Testis (tissue), 3 donors: ENCODE data around the gene CCNL2. TPM values are rescaled to one million over a fixed set of nuclear protein-coding genes. Genes with fewer than 3 reads are reported as not detected.

Source experiments
- DNase-seq: peaks from one replicate; pipeline ENCODE4 v3.0.0-alpha.2; 2019
- H3K27ac ChIP-seq, 2 donors: fragments of 200-600 bp; sonication (generic); one replicate each; pipeline ENCODE4 v1.5.1; 2019
- H3K27me3 ChIP-seq: fragments of 200-600 bp; sonication (generic); one replicate; pipeline ENCODE4 v1.5.1; 2019
- H3K36me3 ChIP-seq: fragments of 200-600 bp; sonication (generic); one replicate; pipeline ENCODE4 v1.5.1; 2017; ENCODE audit warnings: low read depth; ENCODE audit errors: missing control alignments
- H3K4me1 ChIP-seq: fragments of 200-600 bp; sonication (generic); one replicate; pipeline ENCODE4 v1.5.1; 2019
- H3K4me3 ChIP-seq, 2 donors: fragments of 200-600 bp; sonication (generic); one replicate each; pipeline ENCODE4 v1.5.1; 2017 to 2019
- H3K9me3 ChIP-seq: fragments of 200-600 bp; sonication (generic); one replicate; pipeline ENCODE4 v1.5.1; 2017
- POLR2A ChIP-seq: fragments of 450-650 bp; IDR thresholded peaks from one replicate; pipeline ENCODE4 v1.6.1; 2017; ENCODE audit warnings: antibody characterized with exemption, mild to moderate bottlenecking, moderate library complexity
- WGBS, 2 donors: methylation state at CpG; one replicate each; pipeline ENCODE4 v1.1.5; 2018; 5-methylcytosine and 5-hydroxymethylcytosine counted together
- intact Hi-C: fragments of 100-400 bp; cut with DNase I; formaldehyde crosslinking; loops from one replicate; pipeline ENCODE4 v1.15.1; 2023; ENCODE audit warnings: low total_unique reads
- polyA plus RNA-seq: library from polyadenylated mRNA; stranded (reverse); fragments of 350-450 nt; fragmentation: Illumina TruSeq; extraction: RNeasy Lipid Tissue Mini Kit (QIAGEN cat#74804); gene quantifications from one replicate; pipeline ENCODE4 v1.2.3, GENCODE V29; 2014; ENCODE audit warnings: low read depth, low replicate concordance; ENCODE audit not compliant: insufficient read depth
- total RNA-seq, 2 donors: library from RNA; depleted of rRNA; stranded (reverse); fragments of >200 nt; gene quantifications; one replicate each; pipeline ENCODE4 v1.2.3, GENCODE V29; 2016
- TF ChIP-seq, protein P1 (sequence below), 3 experiments: fragments of 450-650 bp in 2 of 3; fragments of 200-600 bp in 1 of 3; sonication (generic) in 1 of 3; IDR thresholded peaks; one replicate each; pipeline ENCODE4 v1.5.1; 2016 to 2019; ENCODE audit warnings: antibody characterized with exemption in 3 of 3, mild to moderate bottlenecking in 2 of 3, moderate library complexity in 1 of 3

Gene CCNL2
- total and polyA plus RNA-seq, 3 donors from 2014 or later = 90.9 to 209 (median 204) TPM

DNA sequence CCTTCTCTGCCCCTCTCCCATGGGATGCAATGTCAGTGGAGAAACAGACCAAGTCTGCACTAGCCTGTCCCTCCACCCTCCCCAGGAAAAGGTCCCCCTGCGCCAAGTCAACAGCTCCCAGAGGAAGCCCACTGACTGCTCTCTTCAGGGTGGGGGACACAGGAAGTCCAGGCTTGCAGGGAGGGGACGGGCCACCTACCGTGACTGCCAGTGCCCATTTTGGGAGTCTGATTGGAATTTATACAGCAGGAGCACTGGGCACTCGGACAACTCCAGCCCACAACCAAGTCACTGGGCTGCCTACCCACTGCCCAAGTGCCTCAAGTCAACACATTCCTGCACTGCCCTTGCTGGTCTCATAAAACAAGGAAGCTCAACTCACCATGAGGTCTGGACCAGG is 6.1 kb downstream of the CCNL2 start:
- TF ChIP-seq, protein P1, sequence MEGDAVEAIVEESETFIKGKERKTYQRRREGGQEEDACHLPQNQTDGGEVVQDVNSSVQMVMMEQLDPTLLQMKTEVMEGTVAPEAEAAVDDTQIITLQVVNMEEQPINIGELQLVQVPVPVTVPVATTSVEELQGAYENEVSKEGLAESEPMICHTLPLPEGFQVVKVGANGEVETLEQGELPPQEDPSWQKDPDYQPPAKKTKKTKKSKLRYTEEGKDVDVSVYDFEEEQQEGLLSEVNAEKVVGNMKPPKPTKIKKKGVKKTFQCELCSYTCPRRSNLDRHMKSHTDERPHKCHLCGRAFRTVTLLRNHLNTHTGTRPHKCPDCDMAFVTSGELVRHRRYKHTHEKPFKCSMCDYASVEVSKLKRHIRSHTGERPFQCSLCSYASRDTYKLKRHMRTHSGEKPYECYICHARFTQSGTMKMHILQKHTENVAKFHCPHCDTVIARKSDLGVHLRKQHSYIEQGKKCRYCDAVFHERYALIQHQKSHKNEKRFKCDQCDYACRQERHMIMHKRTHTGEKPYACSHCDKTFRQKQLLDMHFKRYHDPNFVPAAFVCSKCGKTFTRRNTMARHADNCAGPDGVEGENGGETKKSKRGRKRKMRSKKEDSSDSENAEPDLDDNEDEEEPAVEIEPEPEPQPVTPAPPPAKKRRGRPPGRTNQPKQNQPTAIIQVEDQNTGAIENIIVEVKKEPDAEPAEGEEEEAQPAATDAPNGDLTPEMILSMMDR (IDR thresholded peaks at IDR 0.05) = no peak
- TF ChIP-seq POLR2A = no peak
- Histone ChIP-seq H3K9me3 (no peaks in the 10 kb centered on the region), H3K4me3 (no peak overlapping the region), H3K4me1 (peaks cover 7% of the 10 kb centered on the region), H3K27ac (no peak overlapping the region), H3K36me3 (no peaks in the 10 kb centered on the region), H3K27me3 (no peaks in the 10 kb centered on the region)
- no peak for DNase-seq
- intact Hi-C loops = no loop called here
- 79 to 93% methylated on average over 4 of the region's 4 CpGs for WGBS, 2 donors

GRCh38 chr1:1391225-1391624 is 7.9 kb downstream of the CCNL2 start:
- Histone ChIP-seq H3K4me1 (no peaks in the 10 kb centered on the region), H3K4me3 (no peak overlapping the region), H3K27me3 (no peaks in the 10 kb centered on the region), H3K27ac (no peak overlapping the region), H3K9me3 (no peaks in the 10 kb centered on the region), H3K36me3 (no peaks in the 10 kb centered on the region)
- WGBS, 2 donors = 81 to 88% methylated on average over 12 of the region's 12 CpGs
- intact Hi-C loops = no loop called here
- DNase-seq = no peak
- TF ChIP-seq, protein P1 (IDR thresholded peaks at IDR 0.05) = no peak
- TF ChIP-seq POLR2A = no peak

GRCh38 chr1:1390675-1391074 is 8.5 kb downstream of the CCNL2 start:
- WGBS, 2 donors = 85 to 94% methylated on average over 12 of the region's 12 CpGs
- Histone ChIP-seq H3K27me3 (no peaks in the 10 kb centered on the region), H3K4me1 (no peaks in the 10 kb centered on the region), H3K4me3 (no peak overlapping the region), H3K9me3 (no peaks in the 10 kb centered on the region), H3K27ac (no peak overlapping the region), H3K36me3 (no peaks in the 10 kb centered on the region)
- TF ChIP-seq, protein P1 (IDR thresholded peaks at IDR 0.05) = no peak
- no peak for TF ChIP-seq POLR2A
- intact Hi-C loops = no loop called here
- no peak for DNase-seq

DNA sequence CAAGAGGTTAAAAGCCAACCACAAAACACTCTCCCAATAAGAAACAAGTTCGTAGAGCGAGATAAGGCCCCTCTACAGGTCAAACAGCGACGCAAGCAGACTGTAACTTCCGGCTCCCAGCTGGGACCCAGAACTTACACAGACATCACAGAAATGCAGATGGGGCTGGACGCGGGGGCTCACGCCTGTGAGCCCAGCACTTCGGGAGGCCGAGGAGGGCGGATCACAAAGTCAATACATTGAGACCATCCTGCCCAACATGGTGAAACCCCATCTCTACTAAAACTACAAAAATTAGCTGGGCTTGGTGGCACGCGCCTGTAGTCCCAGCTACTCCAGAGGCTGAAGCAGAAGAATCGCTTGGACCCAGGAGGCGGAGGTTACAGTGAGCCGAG is 11.1 kb downstream of the CCNL2 start:
- no peak for DNase-seq
- Histone ChIP-seq H3K36me3 (no peaks in the 10 kb centered on the region), H3K4me1 (no peaks in the 10 kb centered on the region), H3K27me3 (no peaks in the 10 kb centered on the region), H3K27ac (no peak overlapping the region), H3K4me3 (no peak overlapping the region), H3K9me3 (no peaks in the 10 kb centered on the region)
- 96 to 99% methylated on average over 14 to 16 of the region's 16 CpGs for WGBS, 2 donors
- TF ChIP-seq POLR2A = no peak
- TF ChIP-seq, protein P1 (IDR thresholded peaks at IDR 0.05) = no peak
- intact Hi-C loops = no loop called here
